KMS-11 (cell line): ENCODE data around the gene PTPN20.

ENCODE experiments used
- H2AFZ ChIP-seq: fragments of 200-600 bp; sonication (generic); 2 replicates; pipeline ENCODE4 v1.6.1; 2016; ENCODE audit warnings: antibody characterized with exemption, mixed run types, low read depth
- H3K27ac ChIP-seq: fragments of 200-600 bp; sonication (generic); 2 replicates; pipeline ENCODE4 v1.6.1; 2016; ENCODE audit warnings: mild to moderate bottlenecking, mixed run types
- H3K27me3 ChIP-seq: fragments of 200-600 bp; sonication (generic); 2 replicates; pipeline ENCODE4 v1.6.1; 2017; ENCODE audit warnings: mild to moderate bottlenecking, low read depth, mixed run types, moderate library complexity; ENCODE audit not compliant: insufficient read depth
- H3K36me3 ChIP-seq: fragments of 200-600 bp; sonication (generic); 2 replicates; pipeline ENCODE4 v1.6.1; 2017; ENCODE audit warnings: mild to moderate bottlenecking, mixed run types; ENCODE audit not compliant: insufficient read depth
- H3K4me1 ChIP-seq: fragments of 200-600 bp; sonication (generic); 2 replicates; pipeline ENCODE4 v1.6.1; 2016; ENCODE audit warnings: mild to moderate bottlenecking, low read depth, mixed run types; ENCODE audit not compliant: poor library complexity, severe bottlenecking
- H3K4me2 ChIP-seq: fragments of 200-600 bp; sonication (generic); 2 replicates; pipeline ENCODE4 v1.7.0; 2016; ENCODE audit warnings: mild to moderate bottlenecking, mixed run types
- H3K4me3 ChIP-seq: fragments of 200-600 bp; sonication (generic); IDR thresholded peaks from 2 replicates; pipeline ENCODE4 v1.6.1; 2017; ENCODE audit warnings: low read depth, low read length, mixed read lengths; ENCODE audit not compliant: insufficient read depth
- H3K79me2 ChIP-seq: fragments of 200-600 bp; sonication (generic); 2 replicates; pipeline ENCODE4 v1.6.1; 2016; ENCODE audit warnings: low read depth, mixed run types; ENCODE audit not compliant: insufficient read depth
- H3K9ac ChIP-seq: fragments of 200-600 bp; sonication (generic); 2 replicates; pipeline ENCODE4 v1.6.1; 2016; ENCODE audit warnings: mild to moderate bottlenecking, mixed run types
- H4K20me1 ChIP-seq: fragments of 200-600 bp; sonication (generic); 2 replicates; pipeline ENCODE4 v1.6.1; 2016; ENCODE audit warnings: mild to moderate bottlenecking, mixed run types; ENCODE audit not compliant: insufficient read depth
- CTCF ChIP-seq: fragments of 200-600 bp; sonication (generic); conservative IDR thresholded peaks from 2 replicates; pipeline ENCODE4 v1.6.1; 2017; ENCODE audit warnings: low read depth, mild to moderate bottlenecking, antibody characterized with exemption, low read length, moderate library complexity, mixed read lengths

PTPN20 gene

GRCh38 chr10:47023237-47024045, 112.2 kb downstream of the PTPN20 start:
- no peak overlapping the region for H3K9ac ChIP-seq
- H3K4me3 ChIP-seq: no peak overlapping the region
- no peaks in the 10 kb centered on the region for H3K27me3 ChIP-seq
- no peak overlapping the region for H2AFZ ChIP-seq
- H3K4me2 ChIP-seq: no peak overlapping the region
- no peak overlapping the region for H3K27ac ChIP-seq
- no peaks in the 10 kb centered on the region for H3K36me3 ChIP-seq
- no peaks in the 10 kb centered on the region for H4K20me1 ChIP-seq
- no peaks in the 10 kb centered on the region for H3K79me2 ChIP-seq
- TF ChIP-seq CTCF: no peak
- H3K4me1 ChIP-seq: no peaks in the 10 kb centered on the region

- Histone ChIP-seq H3K27me3 (no peaks in the 10 kb centered on the region), H3K36me3 (no peaks in the 10 kb centered on the region), H3K4me2 (no peak overlapping the region), H3K4me1 (no peaks in the 10 kb centered on the region), H4K20me1 (no peaks in the 10 kb centered on the region), H3K79me2 (no peaks in the 10 kb centered on the region), H2AFZ (no peak overlapping the region), H3K27ac (no peak overlapping the region), H3K9ac (no peak overlapping the region), H3K4me3 (no peak overlapping the region)
- TF ChIP-seq CTCF: no peak
Observed at GRCh38 chr10:47024046-47024322, 112.8 kb downstream of the PTPN20 start.

- no peak overlapping the region for H3K4me3 ChIP-seq
- no peaks in the 10 kb centered on the region for H3K79me2 ChIP-seq
- no peak overlapping the region for H3K27ac ChIP-seq
- peak; percentile 88 for TF ChIP-seq CTCF
- no peaks in the 10 kb centered on the region for H3K36me3 ChIP-seq
- H3K9ac ChIP-seq: no peak overlapping the region
- H4K20me1 ChIP-seq: no peaks in the 10 kb centered on the region
- no peaks in the 10 kb centered on the region for H3K27me3 ChIP-seq
- no peak overlapping the region for H3K4me2 ChIP-seq
- no peaks in the 10 kb centered on the region for H3K4me1 ChIP-seq
- peak overlapping the region; percentile 7; the same call in 1 of the 2 replicates for H2AFZ ChIP-seq
Observed at GRCh38 chr10:47024399-47025252, 113.4 kb downstream of the PTPN20 start.

GRCh38 chr10:47025253-47025539, 114.0 kb downstream of the PTPN20 start:
- Histone ChIP-seq H3K4me2 (no peak overlapping the region), H3K27ac (no peak overlapping the region), H3K4me3 (no peak overlapping the region), H3K9ac (no peak overlapping the region), H3K36me3 (no peaks in the 10 kb centered on the region), H3K79me2 (no peaks in the 10 kb centered on the region), H3K4me1 (no peaks in the 10 kb centered on the region), H4K20me1 (no peaks in the 10 kb centered on the region), H2AFZ (peak overlapping the region; percentile 7; the same call in 1 of the 2 replicates), H3K27me3 (no peaks in the 10 kb centered on the region)
- TF ChIP-seq CTCF: no peak
